ENCODE results near the gene OLFML2B.

OLFML2B gene

GRCh38 chr1:161973924-161974845 lies 49.5 kb downstream of the OLFML2B start:
- no peak for DNase-seq

GRCh38 chr1:161972828-161973227 lies 50.8 kb downstream of the OLFML2B start:
- DNase-seq: no peak

GRCh38 chr1:161970633-161971032 lies 53.0 kb downstream of the OLFML2B start:
- no peak for DNase-seq

GRCh38 chr1:161970036-161970435 lies 53.6 kb downstream of the OLFML2B start:
- DNase-seq: no peak

- no peak for DNase-seq
Observed at GRCh38 chr1:161966067-161966466, 57.6 kb downstream of the OLFML2B start.

- DNase-seq: no peak
Observed at GRCh38 chr1:161962091-161962887, 61.4 kb downstream of the OLFML2B start.

- no peak for DNase-seq
Observed at GRCh38 chr1:161958425-161958824, 65.2 kb downstream of the OLFML2B start.

- DNase-seq: no peak
Observed at GRCh38 chr1:161956930-161957329, 66.7 kb downstream of the OLFML2B start.

- no peak for DNase-seq
Observed at GRCh38 chr1:161956097-161956496, 67.6 kb downstream of the OLFML2B start.

GRCh38 chr1:161955606-161956005 lies 68.1 kb downstream of the OLFML2B start:
- no peak for DNase-seq

GRCh38 chr1:161954466-161954865 lies 69.2 kb downstream of the OLFML2B start:
- DNase-seq: no peak

- DNase-seq: no peak
Observed at GRCh38 chr1:161954050-161954449, 69.6 kb downstream of the OLFML2B start.

GRCh38 chr1:161953256-161953920 lies 70.3 kb downstream of the OLFML2B start:
- DNase-seq: no peak

GRCh38 chr1:161952607-161953172 lies 71.0 kb downstream of the OLFML2B start:
- DNase-seq: no peak

- no peak for DNase-seq
Observed at GRCh38 chr1:161951646-161952045, 72.0 kb downstream of the OLFML2B start.

GRCh38 chr1:161950377-161950776 lies 73.3 kb downstream of the OLFML2B start:
- DNase-seq: no peak

GRCh38 chr1:161949548-161949947 lies 74.1 kb downstream of the OLFML2B start:
- no peak for DNase-seq

GRCh38 chr1:161948435-161948834 lies 75.2 kb downstream of the OLFML2B start:
- no peak for DNase-seq

GRCh38 chr1:161946071-161946987 lies 77.3 kb downstream of the OLFML2B start:
- DNase-seq: no peak

GRCh38 chr1:161945306-161946060 lies 78.2 kb downstream of the OLFML2B start:
- DNase-seq: no peak

- DNase-seq: no peak
Observed at GRCh38 chr1:161944381-161944780, 79.3 kb downstream of the OLFML2B start.
